ENCODE measurements around the gene AADACL2. TPM values are rescaled to one million over a fixed set of nuclear protein-coding genes. Genes with fewer than 3 reads are reported as not detected.

Gene AADACL2
- total RNA-seq, 3 donors from 2014 or later = 0.16 to 0.73 TPM; not detected in 1

GRCh38 chr3:151721294-151721693 lies 12.4 kb upstream of the AADACL2 start:
- Histone ChIP-seq H3K36me3 (no peaks in the 10 kb centered on the region), H3K4me3 (no peak overlapping the region), H3K27me3 (no peaks in the 10 kb centered on the region), H3K27ac (no peak overlapping the region), H3K4me1 (no peaks in the 10 kb centered on the region), H3K9me3 (no peaks in the 10 kb centered on the region)
- intact Hi-C loops (cut with DNase I; ENCODE audit: low total_unique reads) = no loop called here
- no peak for TF ChIP-seq POLR2AphosphoS5 (IDR thresholded peaks at IDR 0.05)
- no peak for DNase-seq (ENCODE audit: low spot score in 2 of 2)

GRCh38 chr3:151722856-151723255 lies 10.9 kb upstream of the AADACL2 start:
- no peak overlapping the region for H3K4me3 ChIP-seq
- intact Hi-C loops (cut with DNase I; ENCODE audit: low total_unique reads) = no loop called here
- no peaks in the 10 kb centered on the region for H3K9me3 ChIP-seq
- no peaks in the 10 kb centered on the region for H3K27me3 ChIP-seq
- H3K4me1 ChIP-seq = no peaks in the 10 kb centered on the region
- H3K27ac ChIP-seq = no peak overlapping the region
- no peaks in the 10 kb centered on the region for H3K36me3 ChIP-seq
- no peak for TF ChIP-seq POLR2A (IDR thresholded peaks at IDR 0.05)
- TF ChIP-seq, protein P1, sequence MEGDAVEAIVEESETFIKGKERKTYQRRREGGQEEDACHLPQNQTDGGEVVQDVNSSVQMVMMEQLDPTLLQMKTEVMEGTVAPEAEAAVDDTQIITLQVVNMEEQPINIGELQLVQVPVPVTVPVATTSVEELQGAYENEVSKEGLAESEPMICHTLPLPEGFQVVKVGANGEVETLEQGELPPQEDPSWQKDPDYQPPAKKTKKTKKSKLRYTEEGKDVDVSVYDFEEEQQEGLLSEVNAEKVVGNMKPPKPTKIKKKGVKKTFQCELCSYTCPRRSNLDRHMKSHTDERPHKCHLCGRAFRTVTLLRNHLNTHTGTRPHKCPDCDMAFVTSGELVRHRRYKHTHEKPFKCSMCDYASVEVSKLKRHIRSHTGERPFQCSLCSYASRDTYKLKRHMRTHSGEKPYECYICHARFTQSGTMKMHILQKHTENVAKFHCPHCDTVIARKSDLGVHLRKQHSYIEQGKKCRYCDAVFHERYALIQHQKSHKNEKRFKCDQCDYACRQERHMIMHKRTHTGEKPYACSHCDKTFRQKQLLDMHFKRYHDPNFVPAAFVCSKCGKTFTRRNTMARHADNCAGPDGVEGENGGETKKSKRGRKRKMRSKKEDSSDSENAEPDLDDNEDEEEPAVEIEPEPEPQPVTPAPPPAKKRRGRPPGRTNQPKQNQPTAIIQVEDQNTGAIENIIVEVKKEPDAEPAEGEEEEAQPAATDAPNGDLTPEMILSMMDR (IDR thresholded peaks at IDR 0.05) = no peak
- no peak for TF ChIP-seq POLR2AphosphoS5 (IDR thresholded peaks at IDR 0.05)
- DNase-seq (ENCODE audit: low spot score in 2 of 2) = no peak

DNA sequence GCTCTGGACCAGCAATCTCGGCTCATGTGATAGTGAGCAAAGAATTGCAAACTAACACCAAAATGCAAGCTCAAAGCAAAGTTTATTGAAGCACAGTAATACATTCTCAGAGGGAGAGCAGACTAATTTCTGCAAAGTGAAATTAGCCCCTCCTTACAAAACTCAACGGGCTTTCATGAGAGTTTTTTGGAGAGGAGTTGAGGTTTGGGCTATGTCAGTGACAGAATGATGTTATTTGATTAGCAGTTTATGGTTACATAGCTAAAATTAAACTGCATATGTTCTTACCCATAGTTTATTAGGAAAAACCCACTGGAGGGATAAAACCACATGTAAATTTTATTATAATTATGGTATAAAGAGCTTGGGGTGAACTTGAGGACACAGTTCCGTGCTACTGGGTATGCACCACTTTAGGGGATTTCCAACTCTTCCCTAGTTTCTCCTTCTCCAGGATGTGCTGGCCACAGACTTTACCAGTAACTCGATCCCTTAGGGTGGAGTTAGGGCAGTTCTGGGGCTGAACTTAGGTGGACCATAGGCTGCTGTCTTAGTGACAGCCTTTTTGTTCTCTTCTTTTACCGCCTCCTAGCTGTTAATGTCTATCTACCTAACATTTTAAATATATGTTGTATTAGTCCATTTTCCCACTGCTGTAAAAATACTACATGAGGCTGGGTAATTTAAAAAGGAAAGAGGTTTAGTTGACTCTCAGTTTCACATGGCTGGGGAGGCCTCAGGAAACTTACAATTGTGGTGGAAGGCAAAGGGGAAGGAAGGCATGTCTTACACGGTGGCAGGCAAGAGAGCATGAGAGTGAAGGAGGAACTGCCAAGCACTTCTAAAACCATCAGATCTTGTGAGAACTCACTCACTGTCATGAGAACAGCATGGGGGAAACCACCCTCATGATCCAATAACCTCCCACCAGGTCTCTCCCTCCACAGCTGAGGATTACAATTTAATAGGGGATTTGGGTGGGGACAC lies 8.9 kb upstream of the AADACL2 start:
- Histone ChIP-seq H3K27ac (no peak overlapping the region), H3K36me3 (no peaks in the 10 kb centered on the region), H3K27me3 (no peaks in the 10 kb centered on the region), H3K9me3 (no peaks in the 10 kb centered on the region), H3K4me3 (no peak overlapping the region), H3K4me1 (no peaks in the 10 kb centered on the region)
- intact Hi-C loops (cut with DNase I; ENCODE audit: low total_unique reads) = loop anchor here (5.0 kb wide), 1 partner anchor 702 kb away; no protein-coding TSS in a partner anchor
- TF ChIP-seq POLR2AphosphoS5 (IDR thresholded peaks at IDR 0.05) = no peak
- TF ChIP-seq, protein P1 (IDR thresholded peaks at IDR 0.05) = no peak
- DNase-seq (ENCODE audit: low spot score in 2 of 2) = no peak

DNA sequence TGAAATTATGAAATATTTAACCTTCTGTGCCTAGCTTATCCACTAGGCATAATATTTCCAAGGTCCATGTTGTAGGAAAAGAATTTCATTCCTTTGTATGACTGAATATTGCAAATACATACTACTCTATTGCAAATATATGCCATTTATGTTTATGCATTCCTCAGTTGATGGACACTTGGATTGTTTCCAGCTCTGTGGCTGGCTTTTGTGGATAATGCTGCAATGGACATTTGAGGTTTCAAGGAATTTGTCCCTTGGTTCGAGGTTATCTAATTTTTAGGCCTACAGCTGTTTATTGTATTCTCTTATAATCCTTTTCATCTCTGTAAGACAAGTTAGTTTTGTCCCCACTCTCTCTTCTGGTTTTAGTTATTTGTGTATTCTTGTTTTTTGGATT lies 7.7 kb upstream of the AADACL2 start:
- DNase-seq (ENCODE audit: low spot score in 2 of 2) = no peak
- intact Hi-C loops (cut with DNase I; ENCODE audit: low total_unique reads) = loop anchor here (5.0 kb wide), 1 partner anchor 701 kb away; no protein-coding TSS in a partner anchor
- H3K4me1 ChIP-seq = no peaks in the 10 kb centered on the region
- TF ChIP-seq, protein P1 (IDR thresholded peaks at IDR 0.05) = no peak
- TF ChIP-seq POLR2AphosphoS5 (IDR thresholded peaks at IDR 0.05) (no peak), POLR2A (IDR thresholded peaks at IDR 0.05) (no peak)
- no peaks in the 10 kb centered on the region for H3K36me3 ChIP-seq
- no peaks in the 10 kb centered on the region for H3K27me3 ChIP-seq
- H3K27ac ChIP-seq = no peak overlapping the region
- H3K4me3 ChIP-seq = no peak overlapping the region
- H3K9me3 ChIP-seq = no peaks in the 10 kb centered on the region

GRCh38 chr3:151732861-151733260 lies 866 bp upstream of the AADACL2 start:
- no peak for TF ChIP-seq POLR2A (IDR thresholded peaks at IDR 0.05)
- TF ChIP-seq, protein P1 (IDR thresholded peaks at IDR 0.05) = no peak
- TF ChIP-seq POLR2AphosphoS5 (IDR thresholded peaks at IDR 0.05) = no peak
- Histone ChIP-seq H3K27ac (no peak overlapping the region), H3K4me1 (no peaks in the 10 kb centered on the region), H3K9me3 (no peaks in the 10 kb centered on the region), H3K36me3 (no peaks in the 10 kb centered on the region), H3K27me3 (no peaks in the 10 kb centered on the region), H3K4me3 (no peak overlapping the region)
- intact Hi-C loops (cut with DNase I; ENCODE audit: low total_unique reads) = no loop called here
- no peak for DNase-seq (ENCODE audit: low spot score in 2 of 2)
